ENCODE results near the gene LGALSL. TPM values are rescaled to one million over a fixed set of nuclear protein-coding genes. Genes with fewer than 3 reads are reported as not detected.

The LGALSL gene
- total RNA-seq, 1 donor from 2014 or later = 22.6 TPM

GRCh38 chr2:64482765-64483504 lies 29.0 kb downstream of the LGALSL start:
- peaks cover 14% of the 10 kb centered on the region for H3K27me3 Mint-ChIP-seq
- H3K36me3 Mint-ChIP-seq (ENCODE audit: insufficient read depth) = no peaks in the 10 kb centered on the region
- no peaks in the 10 kb centered on the region for H3K9me3 Mint-ChIP-seq (ENCODE audit: low read depth)
- H3K4me1 Mint-ChIP-seq (ENCODE audit: low read depth) = peaks cover 16% of the 10 kb centered on the region
- H3K4me3 Mint-ChIP-seq (ENCODE audit: low read depth) = no peak overlapping the region
- H3K27ac Mint-ChIP-seq = peak overlapping the region; percentile 13
- no peak for DNase-seq (ENCODE audit: low spot score, unreplicated experiment)
- TF ChIP-seq CTCF (IDR thresholded peaks at IDR 0.05; ENCODE audit: unreplicated experiment) = no peak

GRCh38 chr2:64485331-64485730 lies 31.4 kb downstream of the LGALSL start:
- TF ChIP-seq CTCF (IDR thresholded peaks at IDR 0.05; ENCODE audit: unreplicated experiment) = no peak
- no peak overlapping the region for H3K4me3 Mint-ChIP-seq (ENCODE audit: low read depth)
- peaks cover 5% of the 10 kb centered on the region for H3K4me1 Mint-ChIP-seq (ENCODE audit: low read depth)
- no peak for DNase-seq (ENCODE audit: low spot score, unreplicated experiment)
- no peaks in the 10 kb centered on the region for H3K36me3 Mint-ChIP-seq (ENCODE audit: insufficient read depth)
- H3K27ac Mint-ChIP-seq = no peak overlapping the region
- peaks cover 22% of the 10 kb centered on the region for H3K27me3 Mint-ChIP-seq
- no peaks in the 10 kb centered on the region for H3K9me3 Mint-ChIP-seq (ENCODE audit: low read depth)

- peaks cover 22% of the 10 kb centered on the region for H3K27me3 Mint-ChIP-seq
- no peak overlapping the region for H3K4me3 Mint-ChIP-seq (ENCODE audit: low read depth)
- no peaks in the 10 kb centered on the region for H3K9me3 Mint-ChIP-seq (ENCODE audit: low read depth)
- H3K4me1 Mint-ChIP-seq (ENCODE audit: low read depth) = peaks cover 2% of the 10 kb centered on the region
- no peak overlapping the region for H3K27ac Mint-ChIP-seq
- H3K36me3 Mint-ChIP-seq (ENCODE audit: insufficient read depth) = no peaks in the 10 kb centered on the region
- DNase-seq (ENCODE audit: low spot score, unreplicated experiment) = no peak
- TF ChIP-seq CTCF (IDR thresholded peaks at IDR 0.05; ENCODE audit: unreplicated experiment) = no peak
These were observed 32.0 kb downstream of the LGALSL start for GRCh38 chr2:64485961-64486360.

- DNase-seq (ENCODE audit: low spot score, unreplicated experiment) = no peak
- no peak for TF ChIP-seq CTCF (IDR thresholded peaks at IDR 0.05; ENCODE audit: unreplicated experiment)
- Mint-ChIP-seq H3K4me1 (ENCODE audit: low read depth) (peaks cover 2% of the 10 kb centered on the region), H3K36me3 (ENCODE audit: insufficient read depth) (no peaks in the 10 kb centered on the region), H3K27me3 (peaks cover 22% of the 10 kb centered on the region), H3K9me3 (ENCODE audit: low read depth) (no peaks in the 10 kb centered on the region), H3K27ac (no peak overlapping the region), H3K4me3 (ENCODE audit: low read depth) (no peak overlapping the region)
These were observed 33.5 kb downstream of the LGALSL start for GRCh38 chr2:64487256-64488049.

- peak; percentile 99 for TF ChIP-seq CTCF (IDR thresholded peaks at IDR 0.05; ENCODE audit: unreplicated experiment)
- peaks cover 22% of the 10 kb centered on the region for H3K27me3 Mint-ChIP-seq
- H3K9me3 Mint-ChIP-seq (ENCODE audit: low read depth) = no peaks in the 10 kb centered on the region
- no peak overlapping the region for H3K4me3 Mint-ChIP-seq (ENCODE audit: low read depth)
- H3K27ac Mint-ChIP-seq = no peak overlapping the region
- no peaks in the 10 kb centered on the region for H3K4me1 Mint-ChIP-seq (ENCODE audit: low read depth)
- no peaks in the 10 kb centered on the region for H3K36me3 Mint-ChIP-seq (ENCODE audit: insufficient read depth)
- peak; percentile 75 for DNase-seq (ENCODE audit: low spot score, unreplicated experiment)
These were observed 34.4 kb downstream of the LGALSL start for GRCh38 chr2:64488050-64488974.
